WI38 (cell line): ENCODE results near the gene ALKBH4.

Experiments
- H3K4me3 ChIP-seq: 2 replicates; pipeline ENCODE4 v1.5.1; 2011; ENCODE audit warnings: low read depth, mild to moderate bottlenecking, control low read depth, low read length
- CTCF ChIP-seq: IDR thresholded peaks from 2 replicates; pipeline ENCODE4 v1.5.1; 2012; ENCODE audit warnings: low read depth, mild to moderate bottlenecking, control low read depth, low read length

ALKBH4 gene

GRCh38 chr7:102452451-102452850, 12.2 kb downstream of the ALKBH4 start:
- H3K4me3 ChIP-seq, result no peak overlapping the region
- no peak for TF ChIP-seq CTCF

GRCh38 chr7:102451371-102452054, 13.2 kb downstream of the ALKBH4 start:
- H3K4me3 ChIP-seq, result no peak overlapping the region
- no peak for TF ChIP-seq CTCF

- TF ChIP-seq CTCF, result no peak
- H3K4me3 ChIP-seq, result no peak overlapping the region
These were observed 14.4 kb downstream of the ALKBH4 start for GRCh38 chr7:102450242-102450641.

- H3K4me3 ChIP-seq, result no peak overlapping the region
- TF ChIP-seq CTCF, result no peak
These were observed 15.5 kb downstream of the ALKBH4 start for GRCh38 chr7:102449136-102449535.

GRCh38 chr7:102447311-102447710, 17.4 kb downstream of the ALKBH4 start:
- no peak overlapping the region for H3K4me3 ChIP-seq
- TF ChIP-seq CTCF, result no peak

- TF ChIP-seq CTCF, result no peak
- no peak overlapping the region for H3K4me3 ChIP-seq
These were observed 18.1 kb downstream of the ALKBH4 start for GRCh38 chr7:102446387-102447156.

- no peak for TF ChIP-seq CTCF
- H3K4me3 ChIP-seq, result no peak overlapping the region
These were observed 19.0 kb downstream of the ALKBH4 start for GRCh38 chr7:102445674-102446071.
